GM10266 (cell line): ENCODE results near the gene DPEP2.
A peak's percentile ranks its signal among the peaks of the same experiment; 100 is the strongest.
"Not testable (repeated sequence)": the region's sequence is repeated elsewhere in the genome, so short reads cannot be mapped to it uniquely, and the experiment has no call there.

Experiments
- DNase-seq: peaks from one replicate; pipeline ENCODE4 v3.0.0; 2012; ENCODE audit errors: extremely low spot score
- TF ChIP-seq, protein P1 (sequence below): IDR thresholded peaks from 2 replicates; pipeline ENCODE4 v1.5.1; 2012; ENCODE audit warnings: mild to moderate bottlenecking, low read depth; ENCODE audit not compliant: control insufficient read depth, insufficient read depth; ENCODE audit errors: missing control alignments

Gene DPEP2, protein sequence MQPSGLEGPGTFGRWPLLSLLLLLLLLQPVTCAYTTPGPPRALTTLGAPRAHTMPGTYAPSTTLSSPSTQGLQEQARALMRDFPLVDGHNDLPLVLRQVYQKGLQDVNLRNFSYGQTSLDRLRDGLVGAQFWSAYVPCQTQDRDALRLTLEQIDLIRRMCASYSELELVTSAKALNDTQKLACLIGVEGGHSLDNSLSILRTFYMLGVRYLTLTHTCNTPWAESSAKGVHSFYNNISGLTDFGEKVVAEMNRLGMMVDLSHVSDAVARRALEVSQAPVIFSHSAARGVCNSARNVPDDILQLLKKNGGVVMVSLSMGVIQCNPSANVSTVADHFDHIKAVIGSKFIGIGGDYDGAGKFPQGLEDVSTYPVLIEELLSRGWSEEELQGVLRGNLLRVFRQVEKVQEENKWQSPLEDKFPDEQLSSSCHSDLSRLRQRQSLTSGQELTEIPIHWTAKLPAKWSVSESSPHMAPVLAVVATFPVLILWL

DNA sequence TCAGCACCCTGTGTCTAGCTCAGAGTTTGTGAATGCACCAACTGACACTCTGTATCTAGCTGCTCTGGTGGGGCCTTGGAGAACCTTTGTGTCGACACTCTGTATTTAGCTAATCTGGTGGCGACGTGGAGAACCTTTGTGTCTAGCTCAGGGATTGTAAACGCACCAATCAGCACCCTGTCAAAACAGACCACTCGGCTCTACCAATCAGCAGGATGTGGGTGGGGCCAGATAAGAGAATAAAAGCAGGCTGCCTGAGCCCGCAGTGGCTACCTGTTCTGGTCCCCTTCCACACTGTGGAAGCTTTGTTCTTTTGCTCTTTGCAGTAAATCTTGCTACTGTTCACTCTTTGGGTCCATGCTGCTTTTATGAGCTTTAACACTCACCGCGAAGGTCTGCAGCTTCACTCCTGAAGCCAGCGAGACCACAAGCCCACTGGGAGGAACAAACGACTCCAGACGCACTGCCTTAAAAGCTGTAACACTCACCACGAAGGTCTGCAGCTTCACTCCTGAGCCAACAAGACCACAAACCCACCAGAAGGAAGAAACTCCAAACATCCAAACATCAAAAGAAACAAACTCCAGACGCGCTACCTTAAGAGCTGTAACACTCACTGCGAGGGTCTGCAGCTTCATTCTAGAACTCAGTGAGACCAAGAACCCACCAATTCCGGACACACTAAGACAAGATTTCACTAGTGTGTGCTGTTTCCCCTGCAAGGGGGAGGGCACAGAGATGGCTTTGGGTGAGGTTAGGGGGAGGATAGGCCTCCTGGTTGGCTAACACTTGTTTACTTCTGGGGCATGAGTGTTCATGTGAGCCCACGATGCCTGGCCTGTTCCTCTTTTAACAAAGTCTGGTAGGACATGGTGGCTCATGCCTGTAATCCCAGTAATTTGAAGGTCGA lies at the start of gene DPEP2:
Gene DPEP2, minus strand, starts transcription at position 706 of the 910 bp plus-strand sequence. CDS start 6,272 bp downstream, outside the sequence.
- not testable (repeated sequence) for DNase-seq

DNA sequence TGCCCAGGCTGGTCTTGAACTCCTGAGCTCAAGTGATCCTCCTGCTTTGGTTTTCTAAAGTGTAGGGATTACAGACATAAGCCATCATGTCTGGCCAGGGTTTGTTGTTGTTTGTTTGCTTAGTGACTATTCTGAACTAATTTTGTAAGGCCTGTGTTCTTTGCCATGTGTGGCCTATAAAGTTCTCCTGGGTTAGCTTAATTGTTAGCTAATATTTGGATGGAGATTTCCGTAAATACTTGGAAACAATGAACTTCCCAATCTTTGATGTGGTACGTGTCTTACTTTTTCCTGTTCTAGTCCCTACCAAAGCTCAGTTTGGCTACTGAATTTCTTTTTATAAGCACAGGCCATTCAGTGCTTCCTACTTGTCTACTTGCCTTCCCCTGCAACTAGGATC lies 48.7 kb upstream of the DPEP2 start:
- TF ChIP-seq, protein P1, sequence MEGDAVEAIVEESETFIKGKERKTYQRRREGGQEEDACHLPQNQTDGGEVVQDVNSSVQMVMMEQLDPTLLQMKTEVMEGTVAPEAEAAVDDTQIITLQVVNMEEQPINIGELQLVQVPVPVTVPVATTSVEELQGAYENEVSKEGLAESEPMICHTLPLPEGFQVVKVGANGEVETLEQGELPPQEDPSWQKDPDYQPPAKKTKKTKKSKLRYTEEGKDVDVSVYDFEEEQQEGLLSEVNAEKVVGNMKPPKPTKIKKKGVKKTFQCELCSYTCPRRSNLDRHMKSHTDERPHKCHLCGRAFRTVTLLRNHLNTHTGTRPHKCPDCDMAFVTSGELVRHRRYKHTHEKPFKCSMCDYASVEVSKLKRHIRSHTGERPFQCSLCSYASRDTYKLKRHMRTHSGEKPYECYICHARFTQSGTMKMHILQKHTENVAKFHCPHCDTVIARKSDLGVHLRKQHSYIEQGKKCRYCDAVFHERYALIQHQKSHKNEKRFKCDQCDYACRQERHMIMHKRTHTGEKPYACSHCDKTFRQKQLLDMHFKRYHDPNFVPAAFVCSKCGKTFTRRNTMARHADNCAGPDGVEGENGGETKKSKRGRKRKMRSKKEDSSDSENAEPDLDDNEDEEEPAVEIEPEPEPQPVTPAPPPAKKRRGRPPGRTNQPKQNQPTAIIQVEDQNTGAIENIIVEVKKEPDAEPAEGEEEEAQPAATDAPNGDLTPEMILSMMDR: no peak
- DNase-seq: no peak

DNA sequence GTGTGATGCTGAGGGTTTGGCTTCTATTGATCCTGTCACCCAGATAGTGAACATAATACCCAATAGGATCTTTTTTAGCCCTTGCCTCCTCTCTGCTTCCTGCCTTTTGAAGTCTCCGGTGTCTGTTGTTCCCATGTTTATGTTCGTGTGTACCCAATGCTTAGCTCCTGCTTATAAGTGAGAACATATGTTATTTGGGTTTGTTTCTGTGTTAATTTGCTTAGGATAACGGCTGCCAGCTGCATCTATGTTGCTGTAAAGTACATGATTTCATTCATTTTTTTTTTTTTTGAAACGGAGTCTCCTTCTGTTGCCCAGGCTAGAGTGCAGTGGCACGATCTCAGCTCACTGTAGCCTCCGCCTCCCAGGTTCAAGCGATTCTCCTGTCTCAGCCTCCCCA lies 46.8 kb upstream of the DPEP2 start:
- DNase-seq: no peak
- TF ChIP-seq, protein P1: no peak

DNA sequence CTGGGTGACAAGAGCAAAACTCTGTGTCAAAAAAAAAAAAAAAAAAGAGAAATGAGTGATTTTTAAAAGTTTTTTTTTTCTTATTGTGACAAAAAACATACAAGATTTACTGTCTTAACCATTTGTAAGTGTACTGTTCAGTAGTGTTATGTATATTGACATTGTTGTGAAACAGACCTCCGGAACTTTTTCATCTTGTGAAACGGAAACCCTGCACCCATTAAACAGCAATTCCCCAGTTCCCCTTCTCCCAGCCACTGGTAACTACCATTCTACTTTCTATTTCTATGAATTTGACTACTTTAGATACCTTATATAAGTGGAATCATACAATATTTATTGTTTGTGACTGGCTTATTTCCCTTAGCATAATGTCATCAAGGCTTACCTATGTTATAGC lies 42.5 kb upstream of the DPEP2 start:
- TF ChIP-seq, protein P1: no peak
- DNase-seq: no peak

DNA sequence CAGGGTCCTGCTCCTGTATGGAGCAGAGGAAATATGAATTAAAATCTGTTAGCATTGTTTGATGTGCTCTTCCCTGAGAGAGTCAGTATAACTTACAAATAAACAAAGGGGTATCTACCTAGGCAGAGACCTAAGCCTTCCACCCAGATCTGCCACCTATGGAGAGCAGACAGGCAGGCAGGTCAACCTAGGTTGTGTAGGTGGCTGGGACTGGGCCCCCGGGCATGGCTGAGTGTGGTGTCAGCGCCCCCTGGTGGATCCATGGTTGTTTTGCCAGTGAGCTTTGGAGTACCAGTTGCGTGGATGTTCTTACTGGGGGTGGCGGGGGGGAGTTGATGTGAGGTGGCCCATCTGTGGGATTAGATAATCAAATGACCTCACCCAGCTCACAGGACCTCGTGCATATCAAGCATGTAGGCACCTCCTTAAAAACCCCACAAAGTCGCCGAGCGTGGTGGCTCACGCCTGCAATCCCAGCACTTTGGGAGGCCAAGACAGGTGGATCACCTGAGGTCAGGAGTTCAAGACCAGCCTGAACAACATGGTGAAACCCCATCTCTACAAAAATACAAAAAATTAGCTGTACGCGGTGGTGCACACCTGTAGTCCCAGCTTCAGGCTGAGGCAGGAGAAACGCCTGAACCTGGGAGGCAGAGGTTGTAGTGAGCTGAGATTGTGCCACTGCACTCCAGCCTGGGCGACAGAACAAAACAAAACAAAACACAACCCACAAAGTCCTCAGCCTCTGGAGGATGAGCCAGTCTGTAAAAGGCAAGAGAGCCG lies 41.4 kb upstream of the DPEP2 start:
- TF ChIP-seq, protein P1: peak; percentile 83
- DNase-seq: peak; percentile 81

DNA sequence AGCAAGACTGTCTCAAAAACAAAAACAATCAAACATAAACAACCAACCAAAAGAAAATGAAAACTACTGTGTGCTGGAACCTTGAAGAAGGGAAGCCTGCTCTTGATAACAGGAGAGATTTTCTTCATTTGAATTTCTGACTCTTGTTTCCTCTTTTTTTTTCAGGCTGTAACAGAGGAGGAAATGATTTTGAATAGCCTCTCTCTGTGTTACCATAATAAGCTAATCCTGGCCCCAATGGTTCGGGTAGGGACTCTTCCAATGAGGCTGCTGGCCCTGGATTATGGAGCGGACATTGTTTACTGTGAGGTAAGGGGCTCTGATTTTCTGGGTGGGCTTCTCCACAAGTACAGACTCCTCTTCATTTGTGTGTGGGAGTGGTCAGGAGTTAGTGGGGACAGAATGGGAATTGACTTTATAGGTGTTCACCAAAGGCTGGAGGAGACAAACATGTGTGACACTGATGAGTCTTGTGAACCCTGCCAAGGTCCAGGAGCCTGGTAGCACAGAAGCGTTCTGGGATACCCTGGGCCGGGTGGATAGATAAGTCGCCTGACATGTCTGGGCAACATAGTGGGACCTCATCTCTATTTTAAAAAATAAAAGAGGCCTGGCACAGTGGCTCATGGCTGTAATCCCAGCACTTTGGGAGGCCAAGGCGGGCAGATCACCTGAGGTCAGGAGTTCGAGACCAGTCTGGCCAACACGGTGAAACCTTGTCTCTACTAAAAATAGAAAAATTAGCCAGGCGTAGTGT lies 38.7 kb upstream of the DPEP2 start:
- TF ChIP-seq, protein P1: no peak
- peak; percentile 28 for DNase-seq
